OCI-LY1 (cell line): Measurements from ENCODE around the gene SNTB2.

Source experiments
- H2AFZ ChIP-seq: fragments of 200-600 bp; sonication (generic), shearing (Covaris generic); 2 replicates; pipeline ENCODE4 v1.6.0; 2014; ENCODE audit warnings: antibody characterized with exemption, mild to moderate bottlenecking, low read length
- H3F3A ChIP-seq: fragments of 200-600 bp; sonication (generic), shearing (Covaris generic); 2 replicates; pipeline ENCODE4 v1.6.0; 2014; ENCODE audit warnings: mild to moderate bottlenecking, antibody characterized with exemption, low read length, moderate library complexity; ENCODE audit not compliant: insufficient read depth
- H3K27ac ChIP-seq: fragments of 200-600 bp; sonication (generic); 2 replicates; pipeline ENCODE4 v1.5.1; 2014; ENCODE audit warnings: low read length, mixed run types, mild to moderate bottlenecking, low read depth; ENCODE audit not compliant: poor library complexity, severe bottlenecking
- H3K27me3 ChIP-seq: fragments of 200-600 bp; sonication (generic); 2 replicates; pipeline ENCODE4 v1.6.0; 2014; ENCODE audit warnings: antibody characterized with exemption, mild to moderate bottlenecking, low read length, moderate library complexity; ENCODE audit not compliant: insufficient read depth
- H3K36me3 ChIP-seq: fragments of 200-600 bp; sonication (generic); 2 replicates; pipeline ENCODE4 v1.6.1; 2014; ENCODE audit warnings: mild to moderate bottlenecking, antibody characterized with exemption, low read length, moderate library complexity, mixed read lengths; ENCODE audit not compliant: insufficient read depth
- H3K4me1 ChIP-seq: fragments of 200-600 bp; sonication (generic); 2 replicates; pipeline ENCODE4 v1.5.1; 2014; ENCODE audit warnings: mild to moderate bottlenecking, low read length, moderate library complexity; ENCODE audit not compliant: insufficient read depth, severe bottlenecking
- H3K4me2 ChIP-seq: fragments of 200-600 bp; sonication (generic), shearing (Covaris generic); 2 replicates; pipeline ENCODE4 v1.6.1; 2014; ENCODE audit warnings: low read length
- H3K4me3 ChIP-seq: fragments of 200-600 bp; sonication (generic); 2 replicates; pipeline ENCODE4 v1.5.1; 2014; ENCODE audit warnings: low read length, low read depth, mild to moderate bottlenecking, mixed read lengths; ENCODE audit not compliant: poor library complexity, severe bottlenecking
- H3K79me2 ChIP-seq: fragments of 200-600 bp; shearing (Covaris generic); 2 replicates; pipeline ENCODE4 v1.6.1; 2016; ENCODE audit warnings: mixed run types, low read length, mixed read lengths; ENCODE audit not compliant: insufficient read depth
- H3K9ac ChIP-seq: fragments of 200-600 bp; sonication (generic), shearing (Covaris generic); 2 replicates; pipeline ENCODE4 v1.6.1; 2014; ENCODE audit warnings: mild to moderate bottlenecking, low read length, mixed read lengths
- H3K9me2 ChIP-seq: fragments of 200-600 bp; sonication (generic), shearing (Covaris generic); 2 replicates; pipeline ENCODE4 v1.6.1; 2014; ENCODE audit warnings: low read depth, mild to moderate bottlenecking, low read length, mixed read lengths
- H3K9me3 ChIP-seq: fragments of 200-600 bp; shearing (Covaris generic); 2 replicates; pipeline ENCODE4 v1.6.1; 2014; ENCODE audit warnings: low read length, mixed read lengths
- H4K20me1 ChIP-seq: fragments of 200-600 bp; sonication (generic), shearing (Covaris generic); 2 replicates; pipeline ENCODE4 v1.6.0; 2016; ENCODE audit warnings: mild to moderate bottlenecking, low read length; ENCODE audit not compliant: insufficient read depth
- EZH2 ChIP-seq: fragments of 200-600 bp; sonication (generic), shearing (Covaris generic); IDR thresholded peaks from 2 replicates; pipeline ENCODE4 v1.8.0; 2017; ENCODE audit warnings: borderline replicate concordance, mixed run types, mild to moderate bottlenecking, antibody characterized with exemption, low read length, moderate library complexity, mixed read lengths
- TF ChIP-seq, protein P1 (sequence below): fragments of 200-600 bp; sonication (generic), shearing (Covaris generic); IDR thresholded peaks from 2 replicates; pipeline ENCODE4 v1.5.1; 2017; ENCODE audit warnings: mild to moderate bottlenecking, antibody characterized with exemption, low read length, moderate library complexity, mixed read lengths

Gene SNTB2

DNA sequence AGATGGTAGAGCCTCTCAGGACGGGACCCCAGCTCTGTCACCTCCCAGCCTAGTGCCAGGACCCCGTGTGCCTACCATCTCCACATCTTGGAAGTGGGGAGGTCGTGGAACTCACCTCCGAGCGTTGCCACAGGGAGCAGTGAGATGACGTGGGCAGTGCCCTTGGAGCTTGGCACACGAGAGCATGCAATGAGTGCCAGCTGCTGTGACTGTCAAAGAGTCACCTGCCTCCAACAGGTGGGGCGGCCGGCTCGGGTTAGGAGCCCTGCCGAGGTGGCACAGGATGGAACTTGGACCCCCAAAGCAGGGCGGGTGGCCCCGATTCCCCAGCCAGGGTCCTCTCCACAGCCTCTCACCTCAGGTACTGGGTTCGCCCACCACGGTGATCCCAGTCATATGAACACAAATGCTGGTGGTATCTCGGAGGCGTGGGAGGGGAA is 129.7 kb downstream of the SNTB2 start:
- Histone ChIP-seq H3K4me2 (no peak overlapping the region), H3F3A (no peaks in the 10 kb centered on the region), H3K36me3 (peaks cover 76% of the 10 kb centered on the region), H3K9me3 (no peaks in the 10 kb centered on the region), H4K20me1 (no peaks in the 10 kb centered on the region), H3K4me1 (peaks cover 5% of the 10 kb centered on the region), H3K9ac (no peak overlapping the region), H2AFZ (no peak overlapping the region), H3K9me2 (no peaks in the 10 kb centered on the region), H3K79me2 (peaks cover 8% of the 10 kb centered on the region), H3K27ac (no peak overlapping the region), H3K4me3 (no peak overlapping the region), H3K27me3 (no peaks in the 10 kb centered on the region)
- TF ChIP-seq, protein P1, sequence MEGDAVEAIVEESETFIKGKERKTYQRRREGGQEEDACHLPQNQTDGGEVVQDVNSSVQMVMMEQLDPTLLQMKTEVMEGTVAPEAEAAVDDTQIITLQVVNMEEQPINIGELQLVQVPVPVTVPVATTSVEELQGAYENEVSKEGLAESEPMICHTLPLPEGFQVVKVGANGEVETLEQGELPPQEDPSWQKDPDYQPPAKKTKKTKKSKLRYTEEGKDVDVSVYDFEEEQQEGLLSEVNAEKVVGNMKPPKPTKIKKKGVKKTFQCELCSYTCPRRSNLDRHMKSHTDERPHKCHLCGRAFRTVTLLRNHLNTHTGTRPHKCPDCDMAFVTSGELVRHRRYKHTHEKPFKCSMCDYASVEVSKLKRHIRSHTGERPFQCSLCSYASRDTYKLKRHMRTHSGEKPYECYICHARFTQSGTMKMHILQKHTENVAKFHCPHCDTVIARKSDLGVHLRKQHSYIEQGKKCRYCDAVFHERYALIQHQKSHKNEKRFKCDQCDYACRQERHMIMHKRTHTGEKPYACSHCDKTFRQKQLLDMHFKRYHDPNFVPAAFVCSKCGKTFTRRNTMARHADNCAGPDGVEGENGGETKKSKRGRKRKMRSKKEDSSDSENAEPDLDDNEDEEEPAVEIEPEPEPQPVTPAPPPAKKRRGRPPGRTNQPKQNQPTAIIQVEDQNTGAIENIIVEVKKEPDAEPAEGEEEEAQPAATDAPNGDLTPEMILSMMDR, result no peak
- no peak for TF ChIP-seq EZH2

DNA sequence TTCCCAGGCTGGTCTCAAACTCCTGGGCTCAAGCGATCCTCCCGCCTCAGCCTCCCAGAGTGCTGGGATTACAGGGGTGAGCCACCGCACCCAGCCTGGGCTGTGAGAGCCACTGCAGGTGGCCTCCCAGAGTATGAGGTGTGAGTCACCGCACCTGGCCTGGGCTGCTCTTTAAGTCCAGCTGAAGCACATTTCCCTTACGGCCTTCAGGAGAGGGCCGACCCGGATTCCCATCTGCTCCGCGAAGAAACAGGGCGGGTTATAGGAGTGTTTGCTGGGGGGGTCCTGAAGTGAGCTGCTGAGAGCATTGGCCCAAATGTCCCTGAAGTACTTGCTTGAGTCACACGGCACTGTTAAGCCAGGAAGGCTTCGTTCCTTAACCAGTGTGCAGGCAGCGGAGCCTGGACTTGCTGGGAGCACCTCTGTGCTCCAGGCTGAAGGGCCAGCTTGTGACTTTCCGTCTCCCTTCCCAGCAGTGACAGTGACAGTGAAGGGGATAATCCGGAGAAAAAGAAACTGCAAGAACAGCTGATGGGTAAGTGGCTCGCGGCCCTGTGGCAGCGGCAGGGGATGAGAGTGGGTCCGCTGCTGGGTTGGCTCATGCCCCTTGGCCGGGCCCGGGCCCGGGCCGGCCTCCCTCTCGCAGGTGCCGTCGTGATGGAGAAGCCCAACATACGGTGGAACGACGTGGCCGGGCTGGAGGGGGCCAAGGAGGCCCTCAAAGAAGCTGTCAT is 131.4 kb downstream of the SNTB2 start:
- TF ChIP-seq, protein P1, result no peak
- no peak for TF ChIP-seq EZH2
- no peaks in the 10 kb centered on the region for H3K9me2 ChIP-seq
- peaks cover 90% of the 10 kb centered on the region for H3K36me3 ChIP-seq
- no peak overlapping the region for H3K9ac ChIP-seq
- no peaks in the 10 kb centered on the region for H3K79me2 ChIP-seq
- no peaks in the 10 kb centered on the region for H3K9me3 ChIP-seq
- H3F3A ChIP-seq, result no peaks in the 10 kb centered on the region
- no peaks in the 10 kb centered on the region for H3K4me1 ChIP-seq
- H3K4me3 ChIP-seq, result no peak overlapping the region
- H3K27ac ChIP-seq, result no peak overlapping the region
- H3K27me3 ChIP-seq, result no peaks in the 10 kb centered on the region
- no peak overlapping the region for H2AFZ ChIP-seq
- H3K4me2 ChIP-seq, result no peak overlapping the region
- H4K20me1 ChIP-seq, result no peaks in the 10 kb centered on the region

DNA sequence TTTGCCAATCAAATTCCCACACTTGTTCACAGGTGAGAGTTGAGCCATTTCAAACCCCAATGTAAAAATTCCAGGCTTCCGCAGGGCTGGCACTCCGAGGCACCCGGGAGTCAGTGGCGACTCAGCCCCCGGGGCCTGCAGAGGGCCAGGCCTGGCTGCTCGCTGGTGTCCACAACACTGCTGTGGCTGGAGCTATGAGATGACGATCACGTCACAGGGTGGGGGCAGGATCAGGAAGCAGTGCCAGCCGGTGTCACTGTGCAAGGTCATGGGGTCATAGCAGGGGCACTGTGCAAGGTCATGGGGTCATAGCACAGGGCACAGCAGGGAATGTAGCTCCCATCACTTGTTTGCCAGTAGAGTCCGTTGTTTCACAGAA is 131.9 kb downstream of the SNTB2 start:
- Histone ChIP-seq H3K9me2 (no peaks in the 10 kb centered on the region), H3K27ac (no peak overlapping the region), H3K9ac (no peak overlapping the region), H3K9me3 (no peaks in the 10 kb centered on the region), H4K20me1 (no peaks in the 10 kb centered on the region), H3F3A (no peaks in the 10 kb centered on the region), H3K4me1 (no peaks in the 10 kb centered on the region), H3K4me3 (no peak overlapping the region), H3K79me2 (no peaks in the 10 kb centered on the region), H3K36me3 (peaks cover 90% of the 10 kb centered on the region), H2AFZ (no peak overlapping the region), H3K27me3 (no peaks in the 10 kb centered on the region), H3K4me2 (no peak overlapping the region)
- TF ChIP-seq, protein P1, result no peak
- no peak for TF ChIP-seq EZH2
